DOHH2 (cell line): ENCODE measurements around the gene IQSEC1.

Experiments
- H3F3A ChIP-seq: fragments of 200-600 bp; sonication (generic), shearing (Covaris generic); 2 replicates; pipeline ENCODE4 v1.6.0; 2016; ENCODE audit warnings: antibody characterized with exemption, mild to moderate bottlenecking; ENCODE audit not compliant: control insufficient read depth, insufficient read depth
- H3K27ac ChIP-seq: fragments of 200-600 bp; sonication (generic); 2 replicates; pipeline ENCODE4 v1.5.1; 2014; ENCODE audit warnings: low read depth, mild to moderate bottlenecking, low read length, moderate library complexity
- H3K27me3 ChIP-seq: fragments of 200-600 bp; sonication (generic); 2 replicates; pipeline ENCODE4 v1.6.1; 2014; ENCODE audit warnings: mild to moderate bottlenecking, low read length, mixed read lengths; ENCODE audit not compliant: control insufficient read depth
- H3K36me3 ChIP-seq: fragments of 200-600 bp; sonication (generic); 2 replicates; pipeline ENCODE4 v1.6.1; 2014; ENCODE audit warnings: mild to moderate bottlenecking, low read length, moderate library complexity, mixed read lengths; ENCODE audit not compliant: control insufficient read depth
- H3K4me1 ChIP-seq: fragments of 200-600 bp; sonication (generic); 2 replicates; pipeline ENCODE4 v1.6.1; 2014; ENCODE audit warnings: mild to moderate bottlenecking, low read length, mixed read lengths; ENCODE audit not compliant: control insufficient read depth
- H3K4me2 ChIP-seq: fragments of 200-600 bp; sonication (generic); 2 replicates; pipeline ENCODE4 v1.6.0; 2014; ENCODE audit warnings: mild to moderate bottlenecking, low read length, moderate library complexity
- H3K4me3 ChIP-seq: fragments of 200-600 bp; sonication (generic); 2 replicates; pipeline ENCODE4 v1.5.1; 2014; ENCODE audit warnings: mild to moderate bottlenecking, low read length, mixed read lengths
- H3K79me2 ChIP-seq: fragments of 200-600 bp; sonication (generic); 2 replicates; pipeline ENCODE4 v1.6.1; 2014; ENCODE audit warnings: mild to moderate bottlenecking, low read length, mixed read lengths; ENCODE audit not compliant: control insufficient read depth
- H3K9me2 ChIP-seq: fragments of 200-600 bp; sonication (generic); replicated peaks from 2 replicates; pipeline ENCODE4 v1.6.1; 2014; ENCODE audit warnings: mild to moderate bottlenecking, low read length, mixed read lengths; ENCODE audit not compliant: control insufficient read depth
- H3K9me3 ChIP-seq: fragments of 200-600 bp; sonication (generic); 2 replicates; pipeline ENCODE4 v1.6.1; 2014; ENCODE audit warnings: antibody characterized with exemption, low read length, mixed read lengths; ENCODE audit not compliant: control insufficient read depth, insufficient read depth
- H4K20me1 ChIP-seq: fragments of 200-600 bp; sonication (generic); 2 replicates; pipeline ENCODE4 v1.6.0; 2014; ENCODE audit warnings: low read depth, mild to moderate bottlenecking, antibody characterized with exemption, low read length, moderate library complexity; ENCODE audit not compliant: control insufficient read depth, insufficient read depth
- CTCF ChIP-seq: fragments of 200-600 bp; sonication (generic); IDR thresholded peaks from one replicate; pipeline ENCODE4 v1.5.1; 2014; ENCODE audit warnings: antibody characterized with exemption, mild to moderate bottlenecking, low read depth, low read length; ENCODE audit not compliant: poor library complexity, severe bottlenecking
- EZH2phosphoT487 ChIP-seq: fragments of 200-600 bp; sonication (generic); IDR thresholded peaks from 2 replicates; pipeline ENCODE4 v1.6.1; 2017; ENCODE audit warnings: borderline replicate concordance, mild to moderate bottlenecking, antibody characterized with exemption, low read length, moderate library complexity, mixed read lengths

Gene IQSEC1

GRCh38 chr3:13065727-13066126, 7.5 kb downstream of the IQSEC1 start:
- H3K4me1 ChIP-seq: peaks cover 33% of the 10 kb centered on the region

GRCh38 chr3:13064964-13065363, 8.3 kb downstream of the IQSEC1 start:
- Histone ChIP-seq H3K27ac (no peak overlapping the region), H3K4me3 (no peak overlapping the region), H3K79me2 (no peaks in the 10 kb centered on the region), H3K27me3 (no peaks in the 10 kb centered on the region; the same call in 1 of the 2 replicates), H3K4me2 (no peak overlapping the region), H3K9me3 (no peaks in the 10 kb centered on the region), H3F3A (no peaks in the 10 kb centered on the region), H3K4me1 (peaks cover 25% of the 10 kb centered on the region), H3K9me2 (no peaks in the 10 kb centered on the region), H3K36me3 (no peaks in the 10 kb centered on the region), H4K20me1 (no peaks in the 10 kb centered on the region)
- TF ChIP-seq CTCF (no peak), EZH2phosphoT487 (no peak)

More at GRCh38 chr3:13065727-13066126, 7.5 kb downstream of the IQSEC1 start:
- no peaks in the 10 kb centered on the region for H3K79me2 ChIP-seq
- H3K36me3 ChIP-seq: no peaks in the 10 kb centered on the region
- H3K9me2 ChIP-seq: no peaks in the 10 kb centered on the region
- H3K4me3 ChIP-seq: no peak overlapping the region
- H3K4me2 ChIP-seq: no peak overlapping the region
- no peak overlapping the region for H3K27ac ChIP-seq
- no peaks in the 10 kb centered on the region for H3K9me3 ChIP-seq
- H3F3A ChIP-seq: no peaks in the 10 kb centered on the region
- no peaks in the 10 kb centered on the region for H4K20me1 ChIP-seq
- no peak for TF ChIP-seq EZH2phosphoT487
- no peak for TF ChIP-seq CTCF
- no peaks in the 10 kb centered on the region; the same call in 1 of the 2 replicates for H3K27me3 ChIP-seq

- no peaks in the 10 kb centered on the region for H3K79me2 ChIP-seq
- H3K27ac ChIP-seq: no peak overlapping the region
- no peaks in the 10 kb centered on the region for H3F3A ChIP-seq
- peaks cover 19% of the 10 kb centered on the region for H3K4me1 ChIP-seq
- no peak overlapping the region for H3K4me3 ChIP-seq
- no peaks in the 10 kb centered on the region for H3K9me2 ChIP-seq
- H3K27me3 ChIP-seq: no peaks in the 10 kb centered on the region; the same call in 1 of the 2 replicates
- H4K20me1 ChIP-seq: no peaks in the 10 kb centered on the region
- no peaks in the 10 kb centered on the region for H3K36me3 ChIP-seq
- H3K9me3 ChIP-seq: no peaks in the 10 kb centered on the region
- no peak overlapping the region for H3K4me2 ChIP-seq
- no peak for TF ChIP-seq EZH2phosphoT487
- no peak for TF ChIP-seq CTCF
These were observed 8.9 kb downstream of the IQSEC1 start for GRCh38 chr3:13064159-13064868.
